GM12873 (cell line): ENCODE data around the gene PRSS16.

ENCODE experiments used
- CTCF ChIP-seq: IDR thresholded peaks from 2 replicates; pipeline ENCODE4 v1.5.1; 2012; ENCODE audit warnings: low read depth, mild to moderate bottlenecking, moderate library complexity, low read length, control low read depth; ENCODE audit not compliant: insufficient read depth; ENCODE audit errors: missing control alignments

Gene PRSS16

GRCh38 chr6:27250277-27251111 lies 3.0 kb downstream of the PRSS16 start:
- no peak for TF ChIP-seq CTCF

- no peak for TF ChIP-seq CTCF
Observed at GRCh38 chr6:27251112-27251605, 3.7 kb downstream of the PRSS16 start.

- peak; percentile 68 for TF ChIP-seq CTCF
Observed at GRCh38 chr6:27251606-27252251, 4.2 kb downstream of the PRSS16 start.

- no peak for TF ChIP-seq CTCF
Observed at GRCh38 chr6:27254566-27254965, 7.1 kb downstream of the PRSS16 start.

GRCh38 chr6:27255866-27256265 lies 8.4 kb downstream of the PRSS16 start:
- no peak for TF ChIP-seq CTCF

- no peak for TF ChIP-seq CTCF
Observed at GRCh38 chr6:27260369-27260768, 12.9 kb downstream of the PRSS16 start.

GRCh38 chr6:27260836-27261375 lies 13.4 kb downstream of the PRSS16 start:
- TF ChIP-seq CTCF = no peak
